ENCODE results near the gene TFR2. TPM values are rescaled to one million over a fixed set of nuclear protein-coding genes. Genes with fewer than 3 reads are reported as not detected.

Gene TFR2
- total and polyA plus RNA-seq, 9 of the 15 experiments (the other 6 are each of a cell fraction or from before 2014, with no cell fraction given): 3.8 to 123 (median 51.1) TPM

- TF ChIP-seq ZBTB11 (CRISPR knock-in tag; IDR thresholded peaks at IDR 0.05): no peak
- no peak for TF ChIP-seq ZNF398 (CRISPR knock-in tag; IDR thresholded peaks at IDR 0.05)
- no peak for TF ChIP-seq TCF7 (IDR thresholded peaks at IDR 0.05; ENCODE audit: borderline replicate concordance)
- TF ChIP-seq POLR2H (tag; IDR thresholded peaks at IDR 0.05; ENCODE audit: low read depth): no peak
- TF ChIP-seq GTF2F1 (IDR thresholded peaks at IDR 0.05; ENCODE audit: low read depth, low read length): no peak
- TF ChIP-seq GATA2 (CRISPR knock-in tag; IDR thresholded peaks at IDR 0.05): no peak
- peak; percentile 13; the same call in 1 of the 2 replicates for TF ChIP-seq THAP12 (CRISPR knock-in tag; IDR thresholded peaks at IDR 0.05)
- TF ChIP-seq HSF4 (CRISPR knock-in tag; IDR thresholded peaks at IDR 0.05; ENCODE audit: borderline replicate concordance): no peak
- TF ChIP-seq ZC3H4 (CRISPR knock-in tag; IDR thresholded peaks at IDR 0.05; ENCODE audit: borderline replicate concordance): no peak
- no peak for TF ChIP-seq SFPQ (IDR thresholded peaks at IDR 0.05; ENCODE audit: low read depth, low read length)
- no peak for TF ChIP-seq ZNF717 (CRISPR knock-in tag; IDR thresholded peaks at IDR 0.05)
- no peak for TF ChIP-seq THRA (IDR thresholded peaks at IDR 0.05)
- TF ChIP-seq ELK1 (CRISPR knock-in tag; IDR thresholded peaks at IDR 0.05): no peak
- no peak for TF ChIP-seq THAP7 (CRISPR knock-in tag; IDR thresholded peaks at IDR 0.05)
These were observed 37.7 kb downstream of the TFR2 start (continued) for GRCh38 chr7:100603726-100604027.

Measured in K562 (cell line).